Measurements from ENCODE around the gene CACNA1I. TPM values are rescaled to one million over a fixed set of nuclear protein-coding genes. Genes with fewer than 3 reads are reported as not detected.

The CACNA1I gene
- total and polyA plus RNA-seq, 2 donors (not counting 3 experiments of a cell fraction or from before 2014, with no cell fraction given) = not detected

- CTCF ChIA-PET = no interaction called here
- no peaks in the 10 kb centered on the region for H3K9me1 ChIP-seq (replicated peaks; ENCODE audit: control insufficient read depth, extremely low read depth, insufficient read depth, low read length)
- H3K27me3 ChIP-seq (ENCODE audit: control insufficient read depth in 2 of 2, insufficient read depth in 2 of 2, low read length in 2 of 2) = peaks cover 25% of the 10 kb centered on the region in 2 experiments
- intact Hi-C loops (cut with micrococcal nuclease) = loop anchor here (10.0 kb wide), 1 partner anchor 89 kb away; the partner anchor contains the start of gene CACNA1I
- no peak overlapping the region for H3K27ac ChIP-seq (ENCODE audit: insufficient read depth, low read depth, low read length)
- H3K4me1 ChIP-seq (ENCODE audit: control insufficient read depth, extremely low read depth, insufficient read depth, low read length) = no peaks in the 10 kb centered on the region
- H3K36me3 ChIP-seq (ENCODE audit: control insufficient read depth in 2 of 2, extremely low read depth in 1 of 2, insufficient read depth in 2 of 2, low read length in 2 of 2) = no peaks in the 10 kb centered on the region
- BruUV-seq (replicated peaks) = no TSS peak
- no peaks in the 10 kb centered on the region for H4K20me1 ChIP-seq (replicated peaks; ENCODE audit: control insufficient read depth, extremely low read depth, insufficient read depth, low read length)
- H2AFZ ChIP-seq (ENCODE audit: low read depth, low read length) = no peak overlapping the region
- POLR2A ChIA-PET = interaction anchor here (0.9 kb wide), 1 partner anchor 1396 kb away, joined by 3 read pairs; no protein-coding TSS in a partner anchor
- no peak for DNase-seq (ENCODE audit: low read depth, low spot score)
- H3K79me2 ChIP-seq (ENCODE audit: control insufficient read depth, insufficient read depth, low read length) = no peaks in the 10 kb centered on the region
- no peak overlapping the region for H3K4me3 ChIP-seq (replicated peaks in 1 of 3; ENCODE audit: insufficient read depth in 1 of 3, low read depth in 1 of 3, low read length in 3 of 3)
- no peak overlapping the region for H3K9ac ChIP-seq (replicated peaks; ENCODE audit: extremely low read depth, insufficient read depth, low read length)
- no peak for FAIRE-seq
- no peak overlapping the region for H3K4me2 ChIP-seq (ENCODE audit: insufficient read depth, low read length)
- TF ChIP-seq, protein P1, sequence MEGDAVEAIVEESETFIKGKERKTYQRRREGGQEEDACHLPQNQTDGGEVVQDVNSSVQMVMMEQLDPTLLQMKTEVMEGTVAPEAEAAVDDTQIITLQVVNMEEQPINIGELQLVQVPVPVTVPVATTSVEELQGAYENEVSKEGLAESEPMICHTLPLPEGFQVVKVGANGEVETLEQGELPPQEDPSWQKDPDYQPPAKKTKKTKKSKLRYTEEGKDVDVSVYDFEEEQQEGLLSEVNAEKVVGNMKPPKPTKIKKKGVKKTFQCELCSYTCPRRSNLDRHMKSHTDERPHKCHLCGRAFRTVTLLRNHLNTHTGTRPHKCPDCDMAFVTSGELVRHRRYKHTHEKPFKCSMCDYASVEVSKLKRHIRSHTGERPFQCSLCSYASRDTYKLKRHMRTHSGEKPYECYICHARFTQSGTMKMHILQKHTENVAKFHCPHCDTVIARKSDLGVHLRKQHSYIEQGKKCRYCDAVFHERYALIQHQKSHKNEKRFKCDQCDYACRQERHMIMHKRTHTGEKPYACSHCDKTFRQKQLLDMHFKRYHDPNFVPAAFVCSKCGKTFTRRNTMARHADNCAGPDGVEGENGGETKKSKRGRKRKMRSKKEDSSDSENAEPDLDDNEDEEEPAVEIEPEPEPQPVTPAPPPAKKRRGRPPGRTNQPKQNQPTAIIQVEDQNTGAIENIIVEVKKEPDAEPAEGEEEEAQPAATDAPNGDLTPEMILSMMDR (IDR thresholded peaks at IDR 0.05; ENCODE audit: extremely low read depth in 1 of 2, insufficient read depth in 1 of 2, low read depth in 1 of 2, low read length in 2 of 2) = no peak
- TF ChIP-seq GATA2 (IDR thresholded peaks at IDR 0.05; ENCODE audit: insufficient read depth, insufficient read length, low read depth, low read length) = no peak
- TF ChIP-seq, protein P2, sequence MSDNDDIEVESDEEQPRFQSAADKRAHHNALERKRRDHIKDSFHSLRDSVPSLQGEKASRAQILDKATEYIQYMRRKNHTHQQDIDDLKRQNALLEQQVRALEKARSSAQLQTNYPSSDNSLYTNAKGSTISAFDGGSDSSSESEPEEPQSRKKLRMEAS (IDR thresholded peaks at IDR 0.05; ENCODE audit: insufficient read depth, insufficient read length) = no peak
- TF ChIP-seq POLR2A (IDR thresholded peaks at IDR 0.05; ENCODE audit: low read depth, low read length) = no peak
- no peak for TF ChIP-seq EZH2 (IDR thresholded peaks at IDR 0.05; ENCODE audit: borderline replicate concordance, low read depth, low read length, severe bottlenecking)
- TF ChIP-seq POLR2AphosphoS5 (IDR thresholded peaks at IDR 0.05; ENCODE audit: insufficient read depth, low read depth, low read length) = no peak
- dilution Hi-C loops (cut with MboI; ENCODE audit: extremely low pct_ligation_motif_present, low sequenced_read_pairs) = no loop called here
- H3K9me3 ChIP-seq (replicated peaks; ENCODE audit: control insufficient read depth, insufficient read depth, low read length) = no peaks in the 10 kb centered on the region
These were observed 93.2 kb downstream of the CACNA1I start for GRCh38 chr22:39663751-39664150.
